Stimulated activated CD4-positive, alpha-beta T cell treated with anti-CD3 and anti-CD28 coated beads, Interleukin-4, amount 100 ng/mL, for 4 hours (primary cell): ENCODE data around the gene IRF9.
"Not testable (repeated sequence)": the region's sequence is repeated elsewhere in the genome, so short reads cannot be mapped to it uniquely, and the experiment has no call there.

ENCODE experiments used
- DNase-seq, 2 experiments: peaks; one replicate each; pipeline ENCODE4 v3.0.0-alpha.2; 2020

IRF9 gene

GRCh38 chr14:24196071-24197055 lies 35.3 kb downstream of the IRF9 start:
- DNase-seq: no peak

GRCh38 chr14:24197056-24197450 lies 36.0 kb downstream of the IRF9 start:
- no peak for DNase-seq

- DNase-seq: no peak
Observed at GRCh38 chr14:24198814-24199524, 37.9 kb downstream of the IRF9 start.

- DNase-seq: not testable (repeated sequence)
Observed at GRCh38 chr14:24202538-24202937, 41.5 kb downstream of the IRF9 start.

- not testable (repeated sequence) for DNase-seq
Observed at GRCh38 chr14:24203249-24203886, 42.3 kb downstream of the IRF9 start.

- no peak for DNase-seq
Observed at GRCh38 chr14:24204163-24205146, 43.4 kb downstream of the IRF9 start.

- no peak for DNase-seq
Observed at GRCh38 chr14:24206260-24207103, 45.4 kb downstream of the IRF9 start.

- no peak for DNase-seq
Observed at GRCh38 chr14:24207104-24207551, 46.1 kb downstream of the IRF9 start.

GRCh38 chr14:24207625-24208024 lies 46.6 kb downstream of the IRF9 start:
- no peak for DNase-seq

GRCh38 chr14:24211311-24211710 lies 50.2 kb downstream of the IRF9 start:
- DNase-seq: no peak

GRCh38 chr14:24212924-24213865 lies 52.1 kb downstream of the IRF9 start, which contains the start of gene CHMP4A:
Gene CHMP4A (minus strand): TSS chr14:24213488. CDS start chr14:24213439, 49 bp downstream.
- DNase-seq: peak; percentile 92 to 94

- no peak for DNase-seq
Observed at GRCh38 chr14:24213866-24214662, 53.0 kb downstream of the IRF9 start.

GRCh38 chr14:24215495-24216344 lies 54.7 kb downstream of the IRF9 start, which contains the start of gene MDP1:
Gene MDP1 (minus strand): TSS chr14:24216066. CDS start chr14:24215955, 111 bp downstream.
- DNase-seq: peak; percentile 79 to 85
